SU-DHL-6 (cell line): Measurements from ENCODE around the gene GRK6.

Source experiments
- H2AFZ ChIP-seq: fragments of 200-600 bp; sonication (generic); 2 replicates; pipeline ENCODE4 v1.6.1; 2014; ENCODE audit warnings: low read depth, mild to moderate bottlenecking, moderate library complexity, mixed read lengths, antibody characterized with exemption, low read length; ENCODE audit not compliant: severe bottlenecking
- H3F3A ChIP-seq: fragments of 200-600 bp; shearing (Covaris generic); 2 replicates; pipeline ENCODE4 v1.6.0; 2016; ENCODE audit warnings: antibody characterized with exemption, mild to moderate bottlenecking; ENCODE audit not compliant: insufficient read depth
- H3K27ac ChIP-seq: fragments of 200-600 bp; sonication (generic); 2 replicates; pipeline ENCODE4 v1.5.1; 2016; ENCODE audit warnings: low read depth, mild to moderate bottlenecking, low read length, moderate library complexity, mixed read lengths
- H3K27me3 ChIP-seq: fragments of 200-600 bp; sonication (generic), shearing (Covaris generic); 2 replicates; pipeline ENCODE4 v1.6.0; 2014; ENCODE audit warnings: mild to moderate bottlenecking, low read length
- H3K36me3 ChIP-seq: fragments of 200-600 bp; sonication (generic); 2 replicates; pipeline ENCODE4 v1.6.1; 2014; ENCODE audit warnings: mild to moderate bottlenecking, low read length, mixed read lengths
- H3K4me2 ChIP-seq: fragments of 300-600, 200-600 bp; shearing (Covaris generic), sonication (generic); 2 replicates; pipeline ENCODE4 v1.6.0; 2014; ENCODE audit warnings: low read length, low read depth, mild to moderate bottlenecking; ENCODE audit not compliant: poor library complexity, severe bottlenecking
- H3K4me3 ChIP-seq: fragments of 200-600 bp; sonication (generic); 2 replicates; pipeline ENCODE4 v1.5.1; 2014; ENCODE audit warnings: antibody characterized with exemption, low read length, mild to moderate bottlenecking, mixed read lengths; ENCODE audit not compliant: insufficient read depth, poor library complexity, severe bottlenecking
- H3K79me2 ChIP-seq: fragments of 200-600 bp; sonication (generic); 2 replicates; pipeline ENCODE4 v1.6.1; 2014; ENCODE audit warnings: mild to moderate bottlenecking, low read length, moderate library complexity; ENCODE audit not compliant: insufficient read depth
- H3K9ac ChIP-seq: fragments of 200-600 bp; sonication (generic); 2 replicates; pipeline ENCODE4 v1.7.0; 2014; ENCODE audit warnings: mild to moderate bottlenecking, low read length
- H3K9me2 ChIP-seq: fragments of 200-600 bp; sonication (generic); replicated peaks from 2 replicates; pipeline ENCODE4 v1.6.1; 2014; ENCODE audit warnings: low read length; ENCODE audit not compliant: insufficient read depth
- H3K9me3 ChIP-seq: fragments of 200-600 bp; sonication (generic); 2 replicates; pipeline ENCODE4 v1.6.1; 2014; ENCODE audit warnings: low read length, mixed read lengths; ENCODE audit not compliant: insufficient read depth
- H4K20me1 ChIP-seq: fragments of 200-600 bp; sonication (generic); 2 replicates; pipeline ENCODE4 v1.6.1; 2014; ENCODE audit warnings: low read depth, mild to moderate bottlenecking, antibody characterized with exemption, low read length, moderate library complexity, mixed read lengths
- EZH2phosphoT487 ChIP-seq: fragments of 200-600 bp; sonication (generic), shearing (Covaris generic); conservative IDR thresholded peaks from 2 replicates; pipeline ENCODE4 v1.6.1; 2018; ENCODE audit warnings: mild to moderate bottlenecking, antibody characterized with exemption, low read length, moderate library complexity, mixed read lengths
- TF ChIP-seq, protein P1 (sequence below): fragments of 200-600 bp; sonication (generic); IDR thresholded peaks from one replicate; pipeline ENCODE4 v1.5.1; 2017; ENCODE audit warnings: antibody characterized with exemption, mild to moderate bottlenecking, low read length, moderate library complexity; ENCODE audit not compliant: insufficient read depth, poor library complexity, severe bottlenecking

Gene GRK6

DNA sequence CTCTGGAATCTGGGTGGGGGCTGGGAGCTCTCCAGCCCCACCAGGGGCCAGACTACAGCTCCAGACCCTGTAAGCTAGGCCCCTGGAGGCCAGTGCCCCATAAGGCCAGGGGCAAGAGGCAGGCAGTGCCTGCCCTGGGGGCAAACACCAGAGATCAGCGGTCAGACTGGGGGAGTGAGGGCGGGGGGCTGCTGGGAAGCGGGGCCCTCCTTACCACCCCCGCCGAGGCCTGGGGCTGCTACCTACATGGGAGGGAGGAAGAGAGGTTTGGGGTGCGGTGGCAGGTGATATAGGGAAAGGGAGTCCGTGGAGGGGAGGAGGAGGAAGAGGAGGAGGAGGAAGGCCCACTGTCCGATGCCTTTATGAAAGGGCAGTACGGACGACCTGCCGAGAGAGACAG lies 32.9 kb downstream of the GRK6 start:
- Histone ChIP-seq H3K27me3 (no peaks in the 10 kb centered on the region), H3K27ac (no peak overlapping the region), H3K4me2 (no peak overlapping the region), H3K9me2 (no peaks in the 10 kb centered on the region), H2AFZ (no peak overlapping the region), H3K9me3 (no peaks in the 10 kb centered on the region), H3K9ac (no peak overlapping the region), H3K36me3 (no peaks in the 10 kb centered on the region), H3F3A (peaks cover 13% of the 10 kb centered on the region), H3K79me2 (no peaks in the 10 kb centered on the region), H4K20me1 (no peaks in the 10 kb centered on the region), H3K4me3 (no peak overlapping the region)
- no peak for TF ChIP-seq EZH2phosphoT487
- TF ChIP-seq, protein P1, sequence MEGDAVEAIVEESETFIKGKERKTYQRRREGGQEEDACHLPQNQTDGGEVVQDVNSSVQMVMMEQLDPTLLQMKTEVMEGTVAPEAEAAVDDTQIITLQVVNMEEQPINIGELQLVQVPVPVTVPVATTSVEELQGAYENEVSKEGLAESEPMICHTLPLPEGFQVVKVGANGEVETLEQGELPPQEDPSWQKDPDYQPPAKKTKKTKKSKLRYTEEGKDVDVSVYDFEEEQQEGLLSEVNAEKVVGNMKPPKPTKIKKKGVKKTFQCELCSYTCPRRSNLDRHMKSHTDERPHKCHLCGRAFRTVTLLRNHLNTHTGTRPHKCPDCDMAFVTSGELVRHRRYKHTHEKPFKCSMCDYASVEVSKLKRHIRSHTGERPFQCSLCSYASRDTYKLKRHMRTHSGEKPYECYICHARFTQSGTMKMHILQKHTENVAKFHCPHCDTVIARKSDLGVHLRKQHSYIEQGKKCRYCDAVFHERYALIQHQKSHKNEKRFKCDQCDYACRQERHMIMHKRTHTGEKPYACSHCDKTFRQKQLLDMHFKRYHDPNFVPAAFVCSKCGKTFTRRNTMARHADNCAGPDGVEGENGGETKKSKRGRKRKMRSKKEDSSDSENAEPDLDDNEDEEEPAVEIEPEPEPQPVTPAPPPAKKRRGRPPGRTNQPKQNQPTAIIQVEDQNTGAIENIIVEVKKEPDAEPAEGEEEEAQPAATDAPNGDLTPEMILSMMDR: no peak

DNA sequence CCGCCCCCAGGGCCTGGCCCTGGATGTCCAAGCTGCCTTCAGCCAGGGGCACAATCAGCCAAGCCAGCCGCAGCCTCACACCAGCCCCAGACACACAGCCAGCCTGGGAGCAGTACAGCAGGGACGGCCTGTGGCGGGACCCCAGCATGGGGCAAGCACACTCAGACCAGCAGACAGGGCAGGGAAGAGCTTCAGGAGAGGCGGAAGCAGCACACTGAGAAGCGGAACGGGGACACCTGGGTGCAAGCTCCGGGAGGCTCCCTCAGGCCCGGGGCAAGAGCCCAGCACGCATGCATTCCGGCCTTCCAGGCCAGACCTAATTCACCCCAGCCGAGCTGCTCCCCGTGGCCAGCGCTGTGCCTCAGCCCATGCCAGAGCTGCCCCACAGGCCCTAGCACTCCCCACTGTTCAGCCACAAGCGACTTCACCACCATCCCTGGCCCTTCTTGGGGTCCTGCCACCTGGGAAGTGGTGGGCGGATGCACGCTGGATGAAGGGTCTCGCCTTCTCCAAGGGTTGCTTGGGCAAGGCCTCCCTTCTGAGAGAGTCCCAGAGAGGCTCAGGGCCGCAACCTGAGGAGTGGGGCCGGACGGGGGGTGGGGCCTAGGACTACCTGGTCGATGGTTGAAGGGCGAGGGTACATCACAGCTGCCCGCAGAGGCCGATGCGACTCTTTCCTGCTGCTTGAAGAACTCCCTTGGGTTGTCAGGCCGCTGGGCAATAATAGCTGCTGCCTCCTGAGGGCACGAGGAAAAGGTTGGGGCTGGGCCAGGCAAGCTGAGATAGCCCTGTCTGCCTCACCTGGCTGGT lies 33.5 kb downstream of the GRK6 start:
- Histone ChIP-seq H3K36me3 (no peaks in the 10 kb centered on the region), H3F3A (peaks cover 13% of the 10 kb centered on the region), H2AFZ (no peak overlapping the region), H3K9ac (no peak overlapping the region), H3K4me3 (no peak overlapping the region), H3K27me3 (no peaks in the 10 kb centered on the region), H3K9me3 (no peaks in the 10 kb centered on the region), H4K20me1 (no peaks in the 10 kb centered on the region), H3K4me2 (no peak overlapping the region), H3K27ac (no peak overlapping the region), H3K9me2 (no peaks in the 10 kb centered on the region), H3K79me2 (no peaks in the 10 kb centered on the region)
- TF ChIP-seq, protein P1: no peak
- no peak for TF ChIP-seq EZH2phosphoT487

DNA sequence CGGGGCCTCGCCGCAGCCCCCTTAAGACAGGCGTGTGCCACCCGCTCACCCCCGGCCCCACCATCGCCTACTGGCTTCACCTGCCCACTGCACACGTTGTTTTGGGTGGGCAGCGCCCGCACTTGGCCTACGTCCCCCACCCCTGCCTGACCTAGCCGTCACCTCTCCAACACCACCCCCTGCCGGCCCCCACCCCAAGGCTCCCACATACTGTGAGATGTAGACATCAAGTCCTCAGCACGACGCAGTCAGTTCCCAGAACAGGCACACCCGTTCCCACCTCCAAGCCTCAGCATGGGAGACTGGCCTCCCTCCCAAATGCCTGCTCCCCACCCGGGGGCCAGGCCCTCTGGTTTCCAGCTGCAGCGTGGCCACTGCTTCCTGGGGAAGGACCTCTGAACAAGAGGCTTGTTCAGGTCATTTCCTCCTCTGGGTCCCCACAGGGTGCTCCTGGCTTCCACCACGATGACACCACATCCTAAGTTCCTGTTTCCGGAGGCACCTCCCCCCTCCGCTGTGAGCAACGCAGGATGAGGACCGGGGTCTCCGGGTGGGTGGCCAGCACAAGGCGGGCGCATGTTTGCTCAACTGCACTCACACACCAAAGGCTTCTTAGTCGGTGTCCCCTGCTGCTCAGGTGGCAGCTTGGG lies 35.7 kb downstream of the GRK6 start:
- Histone ChIP-seq H3K36me3 (peaks cover 3% of the 10 kb centered on the region; the same call in 1 of the 2 replicates), H2AFZ (no peak overlapping the region), H3K79me2 (no peaks in the 10 kb centered on the region), H3K27me3 (no peaks in the 10 kb centered on the region), H3K4me3 (no peak overlapping the region), H3K9me3 (no peaks in the 10 kb centered on the region), H3F3A (peaks cover 1% of the 10 kb centered on the region), H4K20me1 (no peaks in the 10 kb centered on the region), H3K9me2 (no peaks in the 10 kb centered on the region), H3K27ac (no peak overlapping the region), H3K4me2 (no peak overlapping the region), H3K9ac (no peak overlapping the region)
- TF ChIP-seq EZH2phosphoT487: no peak
- TF ChIP-seq, protein P1: no peak
